Stimulated activated CD8-positive, alpha-beta memory T cell treated with anti-CD3 and anti-CD28 coated beads, Interleukin-2, amount 100 ng/mL, for 1 hour (primary cell): ENCODE measurements around the gene COL16A1.
"Not testable (repeated sequence)": the region's sequence is repeated elsewhere in the genome, so short reads cannot be mapped to it uniquely, and the experiment has no call there.

Experiments
- DNase-seq, 2 donors: peaks; one replicate each; pipeline ENCODE4 v3.0.0-alpha.2; 2020; ENCODE audit warnings: low read depth in 2 of 2

COL16A1 gene

DNA sequence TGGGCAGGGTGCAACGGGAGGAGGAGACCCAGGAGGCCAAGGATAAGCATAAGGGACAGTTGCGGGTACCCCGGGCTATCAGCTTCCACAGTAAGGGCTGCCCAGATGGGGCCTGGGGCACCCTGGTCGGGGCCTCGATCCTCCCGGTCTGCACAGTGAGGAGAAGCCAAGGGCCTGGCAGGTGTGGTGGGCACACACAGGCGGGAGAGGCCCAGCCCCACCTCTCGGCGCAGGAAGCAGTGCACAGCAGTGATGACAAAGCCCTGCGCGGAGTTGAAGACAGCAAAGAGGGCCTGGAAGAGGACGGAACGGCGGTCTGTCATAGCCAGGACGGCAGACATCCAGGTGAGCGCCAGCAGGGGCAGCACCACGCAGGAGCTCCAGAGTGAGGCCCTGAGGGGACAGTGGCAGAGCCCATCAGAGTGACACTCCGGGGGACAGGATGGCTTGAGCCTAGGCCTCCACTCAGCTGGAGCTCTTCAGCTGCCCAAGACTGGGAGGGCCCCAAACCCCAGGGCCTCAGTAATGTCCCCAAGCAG lies 29.0 kb upstream of the COL16A1 start:
- DNase-seq: no peak

- no peak for DNase-seq
These were observed 28.5 kb upstream of the COL16A1 start for GRCh38 chr1:31732343-31732742.

- no peak for DNase-seq
These were observed 27.3 kb upstream of the COL16A1 start for GRCh38 chr1:31731049-31731565.

GRCh38 chr1:31730336-31731048 lies 26.7 kb upstream of the COL16A1 start:
- DNase-seq: no peak

DNA sequence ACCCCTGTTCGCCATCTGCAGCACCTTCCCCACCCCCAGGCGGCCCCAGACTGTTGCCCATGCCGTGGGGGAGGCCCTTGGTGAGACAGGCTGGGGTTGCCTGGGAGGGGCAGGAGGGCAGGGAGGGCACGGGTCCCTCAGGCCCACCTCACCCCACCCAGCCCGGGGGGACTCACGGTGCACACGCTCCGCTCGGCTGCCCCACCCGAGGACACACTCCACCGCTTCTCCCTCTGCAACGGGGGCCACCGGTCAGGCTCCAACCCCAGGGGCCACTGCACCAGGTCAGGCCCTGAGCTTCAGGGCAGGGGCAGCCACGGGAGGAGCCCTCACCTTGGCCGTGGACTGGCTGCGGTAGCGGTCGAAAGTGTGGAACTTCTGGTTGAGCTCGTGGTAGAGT lies 24.0 kb upstream of the COL16A1 start:
- no peak for DNase-seq

DNA sequence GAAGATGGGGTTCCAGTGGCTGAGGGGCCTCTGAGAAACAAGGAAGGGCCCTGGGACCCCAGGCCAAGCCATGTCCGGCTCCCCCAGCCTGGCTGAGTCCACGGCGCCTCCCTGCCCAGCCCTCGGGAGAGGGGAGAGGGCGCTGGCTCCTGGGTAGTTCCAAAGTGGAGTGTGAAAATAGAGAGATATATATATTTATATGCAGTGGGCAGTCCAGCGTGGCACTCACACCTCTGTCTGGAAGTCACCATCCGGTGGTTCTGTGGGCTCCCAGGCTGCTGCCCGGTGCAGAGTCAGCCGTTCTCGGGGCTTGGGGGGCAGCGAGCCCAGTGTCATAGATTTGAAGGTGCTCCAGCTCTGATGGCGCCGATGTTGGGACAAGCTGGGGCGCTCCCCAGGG lies 23.4 kb upstream of the COL16A1 start:
- DNase-seq: no peak

DNA sequence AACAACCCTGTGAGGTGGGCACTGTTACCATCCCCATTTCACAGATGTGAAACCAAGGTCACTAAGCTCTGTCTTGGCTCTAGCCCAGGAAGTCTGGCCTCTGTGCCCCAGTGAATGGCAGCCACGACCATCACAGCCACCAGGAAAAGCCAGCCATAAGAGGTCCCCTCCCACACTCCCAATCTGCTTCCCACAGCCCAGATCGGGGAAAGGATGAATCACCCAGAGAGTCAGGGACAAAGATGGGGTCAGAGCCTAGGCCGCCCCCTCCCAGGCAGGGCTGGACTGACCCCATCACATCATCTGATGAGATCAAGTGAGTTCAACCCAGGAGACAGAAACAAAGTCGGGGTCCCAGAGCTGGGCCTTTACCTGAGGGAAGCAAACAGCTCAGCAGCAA lies 22.9 kb upstream of the COL16A1 start:
- no peak for DNase-seq

DNA sequence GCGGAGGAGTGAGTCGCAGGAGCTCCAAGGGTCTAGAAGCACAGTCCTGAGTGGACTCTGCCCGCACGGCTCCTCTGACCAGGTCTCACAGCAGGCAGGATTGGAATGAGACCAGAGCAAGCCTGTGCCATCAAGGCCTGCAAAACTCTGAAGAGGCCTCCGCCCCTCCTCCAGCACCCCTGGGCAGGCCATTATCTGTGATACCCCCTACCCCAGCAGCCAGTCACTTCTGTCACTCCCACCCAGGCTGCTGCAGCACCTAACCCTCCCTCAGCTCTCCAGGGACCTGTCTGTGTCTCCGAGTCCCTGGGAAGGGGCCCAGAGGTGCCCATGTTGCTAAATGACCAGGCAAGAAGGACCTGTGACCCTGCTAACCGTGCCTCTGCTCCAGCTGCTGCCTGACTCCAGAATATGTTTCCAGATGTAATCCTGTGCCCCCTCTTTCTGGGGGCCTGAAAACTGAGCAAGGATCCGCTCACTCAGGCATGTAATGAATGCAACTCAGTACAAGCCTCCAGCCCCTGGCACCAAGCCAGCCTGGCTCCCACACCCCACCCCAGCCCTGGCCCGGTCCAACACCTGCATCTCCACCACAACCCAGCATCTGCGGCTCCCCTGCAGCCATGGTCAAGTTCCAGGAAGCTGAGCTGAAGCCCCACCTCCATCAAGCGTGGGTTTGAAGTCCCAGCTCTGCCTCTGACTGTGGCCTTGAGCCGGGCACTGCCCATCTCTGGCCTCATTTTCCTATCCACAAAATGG lies 22.1 kb upstream of the COL16A1 start:
- no peak for DNase-seq

- no peak for DNase-seq
These were observed 21.3 kb upstream of the COL16A1 start for GRCh38 chr1:31725134-31725533.

- no peak for DNase-seq
These were observed 20.1 kb upstream of the COL16A1 start for GRCh38 chr1:31723828-31724359.

GRCh38 chr1:31718327-31718897 lies 14.6 kb upstream of the COL16A1 start:
- no peak for DNase-seq

DNA sequence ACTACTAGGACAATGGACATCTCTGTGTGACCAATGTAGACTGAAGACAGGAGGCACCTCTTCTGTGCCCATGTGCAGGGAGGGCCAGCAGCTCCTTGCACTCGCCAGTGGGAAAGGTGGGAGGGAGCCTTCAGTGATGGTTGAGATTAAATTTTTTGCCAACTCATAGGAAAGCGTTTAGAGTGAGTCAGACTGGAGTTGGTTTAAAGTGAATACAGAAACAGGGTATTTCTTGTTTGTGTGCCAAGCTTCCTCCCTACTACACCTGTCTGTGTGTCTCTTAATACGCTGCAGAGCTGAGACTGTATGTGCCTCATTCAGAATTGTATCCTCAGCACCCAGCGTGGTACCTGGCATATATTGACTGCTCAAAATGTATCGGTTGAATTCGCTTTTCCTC lies 13.5 kb upstream of the COL16A1 start:
- DNase-seq: no peak

DNA sequence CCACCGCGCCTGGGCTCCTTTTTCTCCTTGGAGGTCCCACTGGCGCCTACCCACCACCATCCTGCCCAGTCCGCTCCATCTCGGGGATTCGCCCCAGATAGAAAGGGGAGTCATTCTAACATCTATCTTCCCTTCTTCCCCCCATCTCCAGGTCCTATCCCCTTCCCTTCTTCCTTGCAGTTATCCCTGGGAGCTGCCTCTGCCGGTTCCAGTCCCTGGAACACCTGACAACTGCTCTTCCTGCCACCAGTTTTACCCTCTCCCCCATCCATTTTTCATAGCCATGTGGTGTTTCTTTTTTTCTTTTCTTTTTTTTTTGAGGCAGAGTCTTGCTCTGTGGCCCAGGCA lies 12.0 kb upstream of the COL16A1 start:
- DNase-seq: no peak

DNA sequence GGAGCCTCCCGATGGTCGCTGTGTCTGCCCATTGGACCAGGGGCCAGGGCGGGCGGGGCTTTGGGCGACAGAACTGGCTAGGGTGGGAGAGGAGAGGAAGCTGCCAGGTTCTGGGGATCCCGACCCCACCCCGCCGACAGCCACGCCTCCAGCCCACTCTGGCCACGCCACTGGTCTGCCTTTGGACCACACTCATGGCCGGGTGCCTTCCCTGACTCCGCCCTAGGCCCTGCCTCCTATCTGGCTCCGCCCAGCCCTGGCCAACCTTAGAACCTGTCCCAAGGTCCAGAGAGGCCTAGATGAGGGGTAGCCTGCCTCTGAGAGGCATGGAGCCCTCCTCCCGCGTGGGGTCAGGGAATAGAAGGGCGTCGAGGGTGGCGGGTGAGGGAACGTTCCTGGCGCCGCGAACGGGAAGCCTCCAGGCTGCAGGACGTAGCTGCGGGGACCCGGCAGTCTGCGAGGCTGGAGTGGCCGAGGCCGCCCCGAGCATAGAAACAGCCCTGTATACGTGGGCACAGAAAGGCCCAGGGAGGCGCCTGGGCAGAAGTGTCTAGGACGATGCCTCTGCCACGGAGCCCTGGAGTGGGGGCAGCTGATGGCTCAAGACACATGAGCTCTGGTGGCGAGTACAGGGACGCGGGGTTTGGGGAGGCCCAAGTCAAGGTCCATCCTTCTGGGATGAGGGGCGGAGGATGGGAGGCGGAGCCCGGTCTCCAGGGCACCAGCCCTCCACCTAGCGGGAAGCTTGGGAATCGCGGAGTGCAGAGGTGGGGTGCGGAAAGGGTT lies 11.5 kb upstream of the COL16A1 start:
- DNase-seq: no peak

DNA sequence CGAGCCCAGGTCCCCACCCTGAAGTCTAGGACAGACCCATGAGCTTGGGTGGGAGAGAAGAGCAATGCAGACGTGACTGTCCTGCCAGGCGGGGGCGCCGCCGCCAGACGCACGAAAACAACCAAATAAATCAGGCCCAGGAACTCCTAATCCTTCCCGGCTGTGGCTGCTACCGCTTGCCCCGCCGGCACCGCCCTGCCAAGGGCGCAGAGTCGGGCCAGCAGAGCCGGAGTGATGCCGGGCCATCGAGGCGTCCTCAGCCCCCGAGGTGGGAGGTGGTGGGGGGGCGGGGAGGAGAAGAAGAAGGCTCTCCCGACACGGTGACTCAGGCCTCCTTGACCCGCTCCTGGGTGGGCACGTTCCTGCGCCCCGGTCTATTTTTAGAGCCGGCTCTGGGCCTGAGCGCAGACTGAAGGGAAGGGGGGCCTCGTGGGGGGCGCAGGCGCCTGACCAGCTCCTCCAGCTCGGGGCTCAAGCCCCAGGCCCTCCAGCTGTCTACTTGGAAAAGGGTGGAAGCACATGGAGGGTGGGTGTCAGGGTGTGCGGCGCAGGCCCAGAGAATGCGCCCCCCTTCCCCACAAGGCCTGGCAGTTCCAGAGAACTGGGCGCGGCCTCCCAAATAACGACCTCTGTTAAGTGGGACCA lies 10.7 kb upstream of the COL16A1 start:
- DNase-seq: no peak

- no peak for DNase-seq
These were observed 8.8 kb upstream of the COL16A1 start for GRCh38 chr1:31712630-31713029.

- no peak for DNase-seq
These were observed 8.3 kb upstream of the COL16A1 start for GRCh38 chr1:31712068-31712467.

DNA sequence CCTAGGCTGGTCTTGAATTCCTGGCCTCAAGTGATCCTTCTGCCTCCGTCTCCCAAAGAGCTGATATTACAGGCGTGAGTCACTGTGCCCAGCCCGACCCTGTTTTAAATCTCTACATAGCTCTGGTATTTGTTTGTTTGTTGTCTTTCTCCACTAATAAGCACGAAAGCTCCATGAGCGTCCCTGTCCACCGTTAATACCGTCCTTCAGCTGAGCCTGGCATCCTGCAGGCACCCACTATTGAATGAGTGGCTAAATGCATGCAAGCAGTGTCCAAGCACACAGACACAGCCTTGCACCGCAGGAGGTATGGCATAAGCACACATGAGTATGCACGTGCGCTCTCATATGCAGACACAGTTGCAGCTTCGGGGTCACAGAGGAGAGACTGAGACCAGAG lies 4.5 kb upstream of the COL16A1 start:
- DNase-seq: no peak

DNA sequence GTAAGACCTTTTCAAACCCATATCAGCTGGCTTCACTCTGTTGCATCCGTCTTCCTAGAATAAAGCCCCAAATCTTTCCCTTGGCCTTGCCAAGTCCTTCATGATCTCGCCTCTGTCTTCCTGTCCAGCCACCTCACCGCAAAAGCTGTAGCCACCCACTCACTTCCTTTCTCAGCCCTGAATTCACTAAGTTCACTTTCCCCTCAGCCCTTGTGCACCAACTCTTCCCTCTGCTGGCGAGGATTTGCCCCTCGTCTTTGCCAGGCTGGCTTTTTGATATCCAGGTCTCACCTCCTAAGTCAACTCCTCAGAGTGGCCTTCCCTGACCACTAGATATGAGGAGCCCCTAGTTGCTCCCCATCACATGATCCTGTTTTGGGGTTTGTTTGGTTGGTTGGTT lies 3.9 kb upstream of the COL16A1 start:
- DNase-seq: no peak

- DNase-seq: not testable (repeated sequence)
These were observed 3.3 kb upstream of the COL16A1 start for GRCh38 chr1:31707059-31707600.
